ENCODE data around the gene OR10G3.

OR10G3 gene

DNA sequence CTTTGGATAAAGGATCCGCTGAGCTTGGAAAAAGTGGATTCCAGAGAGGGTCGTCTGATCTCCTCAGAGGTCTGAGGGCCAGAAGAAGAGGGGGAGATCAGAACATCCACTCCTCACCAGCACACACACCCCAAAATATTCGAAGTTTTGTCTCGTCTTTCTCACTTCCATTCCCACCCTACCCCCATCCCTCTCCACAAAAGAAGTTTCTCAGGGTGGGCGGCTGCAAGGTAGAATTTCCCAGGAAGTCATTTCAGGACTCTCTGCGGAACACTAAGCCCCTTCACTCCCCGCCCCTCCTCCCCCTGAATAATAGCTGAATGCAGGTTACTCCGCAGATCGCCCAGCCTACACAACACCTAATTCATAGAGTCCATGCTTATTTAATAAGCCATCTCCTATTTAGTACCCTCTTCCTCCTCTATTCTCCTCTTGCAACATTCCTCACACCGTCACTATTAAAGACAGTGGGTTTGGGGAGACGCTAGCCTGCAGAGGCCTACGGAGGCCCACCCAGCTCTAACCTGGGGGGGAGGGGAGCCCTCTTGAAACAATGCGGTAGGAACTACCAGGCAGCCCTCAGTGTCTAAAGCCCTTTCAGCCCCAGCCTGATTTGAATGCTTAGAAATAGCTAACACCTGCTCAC, 53.1 kb downstream of the OR10G3 start:
- TF ChIP-seq, protein P1, sequence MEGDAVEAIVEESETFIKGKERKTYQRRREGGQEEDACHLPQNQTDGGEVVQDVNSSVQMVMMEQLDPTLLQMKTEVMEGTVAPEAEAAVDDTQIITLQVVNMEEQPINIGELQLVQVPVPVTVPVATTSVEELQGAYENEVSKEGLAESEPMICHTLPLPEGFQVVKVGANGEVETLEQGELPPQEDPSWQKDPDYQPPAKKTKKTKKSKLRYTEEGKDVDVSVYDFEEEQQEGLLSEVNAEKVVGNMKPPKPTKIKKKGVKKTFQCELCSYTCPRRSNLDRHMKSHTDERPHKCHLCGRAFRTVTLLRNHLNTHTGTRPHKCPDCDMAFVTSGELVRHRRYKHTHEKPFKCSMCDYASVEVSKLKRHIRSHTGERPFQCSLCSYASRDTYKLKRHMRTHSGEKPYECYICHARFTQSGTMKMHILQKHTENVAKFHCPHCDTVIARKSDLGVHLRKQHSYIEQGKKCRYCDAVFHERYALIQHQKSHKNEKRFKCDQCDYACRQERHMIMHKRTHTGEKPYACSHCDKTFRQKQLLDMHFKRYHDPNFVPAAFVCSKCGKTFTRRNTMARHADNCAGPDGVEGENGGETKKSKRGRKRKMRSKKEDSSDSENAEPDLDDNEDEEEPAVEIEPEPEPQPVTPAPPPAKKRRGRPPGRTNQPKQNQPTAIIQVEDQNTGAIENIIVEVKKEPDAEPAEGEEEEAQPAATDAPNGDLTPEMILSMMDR (IDR thresholded peaks at IDR 0.05; ENCODE audit: insufficient read depth, missing control alignments): no peak
- DNase-seq (ENCODE audit: insufficient read length, low spot score) (no peak), FAIRE-seq (no peak)

DNA sequence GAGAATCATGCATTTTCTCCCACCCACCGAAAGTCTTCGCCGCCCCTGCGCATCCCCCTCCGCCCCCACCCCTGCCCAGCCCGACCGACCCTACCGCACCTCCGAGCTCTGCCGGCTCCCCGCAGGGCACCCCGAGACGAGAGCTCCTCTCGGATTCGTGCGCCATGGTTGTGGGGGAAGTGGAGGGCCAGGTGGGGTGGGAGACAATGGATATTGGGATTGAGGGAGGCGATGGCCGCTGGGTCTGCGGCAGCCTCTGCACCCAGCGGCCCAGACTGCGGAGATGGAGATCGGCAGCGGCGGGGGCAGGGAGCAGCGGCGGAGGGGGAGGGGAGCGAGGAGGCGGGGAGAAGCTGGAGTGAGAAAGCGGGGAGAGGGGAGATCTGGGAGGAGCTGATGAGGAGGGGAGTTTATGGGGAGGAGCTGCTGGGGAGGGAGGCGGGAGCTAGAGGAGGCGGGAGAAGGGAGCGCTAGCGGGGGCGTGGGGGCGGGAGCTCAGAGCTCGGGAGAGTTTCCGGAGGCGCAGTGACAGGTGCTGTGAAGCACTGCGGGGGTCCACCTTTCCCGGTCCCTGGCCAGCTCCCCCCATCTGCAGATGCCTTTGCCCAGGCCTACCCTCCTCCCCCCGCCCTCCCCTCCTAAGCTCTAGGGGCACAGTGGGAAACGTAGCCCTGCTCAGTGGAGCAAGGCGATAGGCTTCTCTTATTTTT, 53.8 kb downstream of the OR10G3 start, which contains the start of gene SALL2:
TSS of gene SALL2 (minus strand) at position 385 of the 710 bp plus-strand sequence. CDS start at position 166, 219 bp downstream.
- no peak for FAIRE-seq
- TF ChIP-seq, protein P1 (IDR thresholded peaks at IDR 0.05; ENCODE audit: insufficient read depth, missing control alignments): no peak
- DNase-seq (ENCODE audit: insufficient read length, low spot score): peak; percentile 52

DNA sequence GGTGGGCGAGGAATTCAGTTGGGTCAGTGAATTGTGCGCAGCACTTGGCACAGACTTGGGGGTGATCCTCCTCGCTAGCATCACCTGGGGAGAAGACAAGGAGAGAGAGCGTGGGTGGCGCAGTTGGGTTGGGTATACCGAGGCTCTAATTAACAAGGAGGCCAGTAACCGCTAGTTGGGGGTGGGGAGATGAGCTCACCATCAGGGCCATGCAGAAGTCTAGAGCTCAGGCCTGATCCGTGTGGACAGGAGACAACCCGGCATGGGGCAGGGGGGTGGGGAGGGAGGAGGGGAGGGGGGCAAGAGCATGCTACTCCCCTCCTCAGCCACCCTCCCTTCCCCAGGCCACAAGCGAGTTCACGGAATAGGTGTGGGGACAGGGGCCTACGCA, 54.3 kb downstream of the OR10G3 start:
- DNase-seq (ENCODE audit: insufficient read length, low spot score) (no peak), FAIRE-seq (no peak)
- TF ChIP-seq, protein P1 (IDR thresholded peaks at IDR 0.05; ENCODE audit: insufficient read depth, missing control alignments): no peak

DNA sequence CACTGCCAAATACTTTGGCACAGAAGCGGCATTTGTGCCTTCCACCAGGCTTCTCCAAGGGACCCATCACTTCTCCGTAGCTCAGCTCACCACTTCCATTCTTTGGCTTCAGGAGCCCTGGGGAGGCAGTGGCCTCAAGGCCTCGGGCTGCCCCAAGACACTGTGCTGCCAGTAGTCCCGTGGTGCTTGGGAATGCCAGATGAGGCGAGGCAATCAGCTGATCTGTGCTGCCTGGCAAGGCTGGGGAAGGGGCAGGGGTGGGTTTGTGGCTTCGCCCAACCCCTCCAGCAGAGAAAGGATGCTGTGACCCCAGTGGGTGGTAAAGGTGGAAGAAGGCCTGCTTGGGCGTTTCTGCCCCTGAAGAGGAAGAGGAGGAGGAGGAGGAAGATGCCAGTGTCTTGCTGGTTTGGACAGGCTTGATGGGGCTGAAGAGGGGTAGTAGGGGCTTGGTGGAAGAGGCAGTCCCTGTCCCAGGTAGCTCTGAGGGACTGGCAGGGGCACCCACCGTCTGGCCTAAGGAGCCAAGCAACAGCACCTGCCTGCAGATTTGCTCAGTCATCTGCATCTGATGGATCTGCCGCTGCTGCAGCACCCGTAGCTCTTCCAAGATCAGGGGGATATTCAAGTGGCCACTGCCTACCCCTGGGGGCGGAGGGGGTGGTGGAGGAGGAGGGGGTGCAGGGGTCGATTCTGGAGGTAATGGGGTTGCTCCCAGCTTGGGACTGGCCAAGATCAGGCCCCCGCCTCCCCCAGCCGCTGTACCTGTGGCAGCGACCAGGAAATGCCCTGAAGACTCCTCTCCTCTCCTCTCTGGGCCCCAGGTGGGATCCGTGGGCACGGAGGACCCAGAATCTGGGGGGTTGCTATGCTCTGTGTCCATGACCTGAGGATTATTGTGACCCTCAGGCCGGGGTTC, 55.0 kb downstream of the OR10G3 start:
- FAIRE-seq (no peak), DNase-seq (ENCODE audit: insufficient read length, low spot score) (no peak)
- TF ChIP-seq, protein P1 (IDR thresholded peaks at IDR 0.05; ENCODE audit: insufficient read depth, missing control alignments): no peak

DNA sequence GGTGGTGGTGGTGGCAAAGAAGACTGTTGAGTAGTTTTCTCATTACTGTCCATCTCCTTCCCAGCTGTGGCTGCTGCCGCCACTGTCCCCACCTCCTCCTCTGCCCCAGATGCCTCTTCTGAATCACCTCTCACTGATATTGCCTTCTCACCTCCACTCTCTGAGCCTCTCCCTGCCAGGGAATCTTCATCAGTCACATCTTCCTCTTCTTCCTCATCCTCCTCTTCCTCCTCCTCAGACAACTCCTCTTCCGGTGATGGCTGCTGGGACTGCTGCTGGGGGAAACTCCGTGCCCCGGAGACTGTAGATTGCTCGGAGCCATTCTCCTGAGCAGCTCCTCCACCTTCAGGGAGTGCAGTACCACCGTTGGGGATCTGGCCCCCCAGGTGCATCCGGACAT, 56.7 kb downstream of the OR10G3 start:
- TF ChIP-seq, protein P1 (IDR thresholded peaks at IDR 0.05; ENCODE audit: insufficient read depth, missing control alignments): no peak
- FAIRE-seq (no peak), DNase-seq (ENCODE audit: insufficient read length, low spot score) (no peak)

DNA sequence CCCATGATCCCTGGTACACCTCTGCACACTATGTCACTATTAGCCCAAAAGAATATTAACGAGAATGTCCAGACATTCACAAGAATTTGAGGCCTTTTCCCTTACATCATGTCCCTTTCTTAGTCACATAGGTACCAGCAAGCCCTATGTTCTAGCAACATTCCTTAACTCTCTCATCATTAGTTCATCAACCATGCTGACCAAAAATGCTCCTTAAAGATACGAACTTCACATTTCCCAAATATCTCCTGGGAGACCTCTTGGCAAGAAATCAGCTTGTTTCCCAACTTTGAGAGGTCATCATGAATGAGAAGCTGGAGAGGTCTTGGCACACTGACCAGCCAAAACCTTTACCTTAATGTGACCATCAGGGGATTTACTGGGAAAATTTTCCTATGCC, 58.4 kb downstream of the OR10G3 start:
- no peak for FAIRE-seq
- no peak for DNase-seq (ENCODE audit: insufficient read length, low spot score)
- TF ChIP-seq, protein P1 (IDR thresholded peaks at IDR 0.05; ENCODE audit: insufficient read depth, missing control alignments): no peak
